Gastroesophageal sphincter (tissue), 3 donors: ENCODE data around the gene PICK1.

Source experiments
- EP300 ChIP-seq: sonication (generic); formaldehyde crosslinking; IDR thresholded peaks from one replicate; pipeline ENCODE4 v1.6.1; 2017; ENCODE audit warnings: antibody characterized with exemption, mild to moderate bottlenecking
- TF ChIP-seq, protein P1 (sequence below), 4 experiments: fragments of 200-600 bp in 2 of 4; fragments of 450-650 bp in 2 of 4; sonication (generic) in 1 of 4; IDR thresholded peaks; one replicate each; pipeline ENCODE4 v1.5.1; 2017 to 2019; ENCODE audit warnings: antibody characterized with exemption in 4 of 4, mild to moderate bottlenecking in 2 of 4, moderate library complexity in 2 of 4

DNA sequence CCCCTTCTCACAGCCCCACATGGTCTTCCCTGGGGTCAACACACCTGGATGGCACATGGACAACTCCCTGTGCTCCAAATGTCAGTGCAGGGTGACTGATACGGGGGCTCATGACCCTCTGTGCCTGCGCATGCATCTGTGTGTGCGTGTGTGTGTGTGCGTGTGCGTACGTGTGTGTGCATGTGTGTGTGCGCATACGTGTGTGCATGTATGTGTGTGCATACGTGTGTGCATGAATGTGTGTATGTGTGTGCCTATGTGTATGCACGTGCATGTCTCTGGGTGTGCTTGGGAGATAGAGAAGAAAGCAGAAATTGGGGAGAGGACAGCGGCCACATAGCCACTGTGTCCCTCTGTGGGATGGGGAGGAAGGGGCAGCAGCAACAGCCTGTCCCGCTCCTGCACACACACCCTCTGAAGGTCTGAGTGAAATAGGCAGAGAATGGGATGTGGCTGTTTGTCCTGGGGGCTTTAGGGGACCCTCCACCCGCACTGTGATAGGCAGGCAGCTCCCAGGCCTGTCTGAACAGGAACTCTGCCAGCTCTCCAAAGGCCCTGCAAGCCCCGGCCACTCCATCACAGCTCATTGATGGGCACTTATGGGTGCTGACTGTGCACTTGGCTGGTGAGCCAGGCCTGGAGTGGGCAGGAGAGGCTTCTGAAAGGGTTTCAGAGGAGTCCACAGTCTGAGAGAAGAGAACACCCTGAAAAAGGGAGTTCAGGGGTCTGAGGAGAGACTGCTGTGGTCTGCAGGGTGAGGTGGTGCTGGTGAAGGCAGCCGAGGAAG, 28.7 kb upstream of the PICK1 start:
- TF ChIP-seq EP300 = no peak
- TF ChIP-seq, protein P1, sequence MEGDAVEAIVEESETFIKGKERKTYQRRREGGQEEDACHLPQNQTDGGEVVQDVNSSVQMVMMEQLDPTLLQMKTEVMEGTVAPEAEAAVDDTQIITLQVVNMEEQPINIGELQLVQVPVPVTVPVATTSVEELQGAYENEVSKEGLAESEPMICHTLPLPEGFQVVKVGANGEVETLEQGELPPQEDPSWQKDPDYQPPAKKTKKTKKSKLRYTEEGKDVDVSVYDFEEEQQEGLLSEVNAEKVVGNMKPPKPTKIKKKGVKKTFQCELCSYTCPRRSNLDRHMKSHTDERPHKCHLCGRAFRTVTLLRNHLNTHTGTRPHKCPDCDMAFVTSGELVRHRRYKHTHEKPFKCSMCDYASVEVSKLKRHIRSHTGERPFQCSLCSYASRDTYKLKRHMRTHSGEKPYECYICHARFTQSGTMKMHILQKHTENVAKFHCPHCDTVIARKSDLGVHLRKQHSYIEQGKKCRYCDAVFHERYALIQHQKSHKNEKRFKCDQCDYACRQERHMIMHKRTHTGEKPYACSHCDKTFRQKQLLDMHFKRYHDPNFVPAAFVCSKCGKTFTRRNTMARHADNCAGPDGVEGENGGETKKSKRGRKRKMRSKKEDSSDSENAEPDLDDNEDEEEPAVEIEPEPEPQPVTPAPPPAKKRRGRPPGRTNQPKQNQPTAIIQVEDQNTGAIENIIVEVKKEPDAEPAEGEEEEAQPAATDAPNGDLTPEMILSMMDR (IDR thresholded peaks at IDR 0.05) = no peak
